AG04450 (cell line): Measurements from ENCODE around the gene HAUS5. TPM values are rescaled to one million over a fixed set of nuclear protein-coding genes. Genes with fewer than 3 reads are reported as not detected.

Experiments
- CTCF ChIA-PET: fragments of 300-600, 350-600 bp; formaldehyde crosslinking; extraction: SDS; loops from one replicate; lab custom pipeline; 2022; ENCODE audit warnings: antibody characterized with exemption, inconsistent platforms; lab: Charles Lee
- POLR2A ChIA-PET: fragments of 350-600 bp; formaldehyde crosslinking; extraction: SDS; loops from one replicate; lab custom pipeline; 2021; ENCODE audit warnings: antibody characterized with exemption, inconsistent platforms; lab: Yijun Ruan, JAX
- DNase-seq: peaks from one replicate; pipeline ENCODE4 v3.0.0-alpha.2; 2011; ENCODE audit warnings: low read depth, low spot score
- H3K27ac ChIP-seq: one replicate; pipeline ENCODE4 v1.5.1; 2012; ENCODE audit warnings: low read depth, low read length, control low read depth
- H3K27me3 ChIP-seq: one replicate; pipeline ENCODE4 v1.6.0; 2012; ENCODE audit warnings: low read length; ENCODE audit not compliant: control insufficient read depth, insufficient read depth
- H3K4me3 ChIP-seq: 2 replicates; pipeline ENCODE4 v1.5.1; 2011; ENCODE audit warnings: mild to moderate bottlenecking, low read depth, low read length, control low read depth
- H3K9me3 ChIP-seq: 2 replicates; pipeline ENCODE4 v1.5.1; 2012; ENCODE audit warnings: low read length; ENCODE audit not compliant: control insufficient read depth, insufficient read depth
- polyA plus RNA-seq: library from polyadenylated mRNA; depleted of rRNA; stranded (reverse); fragments of >200 nt; gene quantifications from 2 replicates; pipeline ENCODE4 v1.2.3, GENCODE V29; 2011
- TF ChIP-seq, protein P1 (sequence below): IDR thresholded peaks from 2 replicates; pipeline ENCODE4 v1.5.1; 2011; ENCODE audit warnings: low read depth, low read length, control low read depth, inconsistent platforms

Gene HAUS5
- polyA plus RNA-seq, 1 experiment: 1.9 TPM

DNA sequence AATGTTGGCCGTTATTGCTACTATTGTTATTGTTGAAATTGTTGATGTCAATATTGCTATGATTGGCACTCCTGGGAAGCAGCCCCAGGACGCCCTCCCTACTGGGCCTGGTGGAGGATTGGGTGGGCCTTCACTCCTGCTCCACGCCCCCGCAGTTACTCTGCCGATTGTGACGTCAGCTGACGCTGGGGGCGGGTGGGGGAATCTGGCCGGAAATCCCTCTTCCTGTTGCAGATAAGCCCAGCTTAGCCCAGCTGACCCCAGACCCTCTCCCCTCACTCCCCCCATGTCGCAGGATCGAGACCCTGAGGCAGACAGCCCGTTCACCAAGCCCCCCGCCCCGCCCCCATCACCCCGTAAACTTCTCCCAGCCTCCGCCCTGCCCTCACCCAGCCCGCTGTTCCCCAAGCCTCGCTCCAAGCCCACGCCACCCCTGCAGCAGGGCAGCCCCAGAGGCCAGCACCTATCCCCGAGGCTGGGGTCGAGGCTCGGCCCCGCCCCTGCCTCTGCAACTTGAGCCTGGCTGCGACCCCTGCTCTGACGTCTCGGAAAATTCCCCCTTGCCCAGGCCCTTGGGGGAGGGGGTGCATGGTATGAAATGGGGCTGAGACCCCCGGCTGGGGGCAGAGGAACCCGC is 29.1 kb downstream of the HAUS5 start, which contains the start of gene ETV2:
Gene ETV2 (plus strand): TSS at position 231 of the 637 bp plus-strand sequence. CDS start 716 bp downstream, outside the sequence.
- DNase-seq: no peak
- POLR2A ChIA-PET: no interaction called here
- TF ChIP-seq, protein P1, sequence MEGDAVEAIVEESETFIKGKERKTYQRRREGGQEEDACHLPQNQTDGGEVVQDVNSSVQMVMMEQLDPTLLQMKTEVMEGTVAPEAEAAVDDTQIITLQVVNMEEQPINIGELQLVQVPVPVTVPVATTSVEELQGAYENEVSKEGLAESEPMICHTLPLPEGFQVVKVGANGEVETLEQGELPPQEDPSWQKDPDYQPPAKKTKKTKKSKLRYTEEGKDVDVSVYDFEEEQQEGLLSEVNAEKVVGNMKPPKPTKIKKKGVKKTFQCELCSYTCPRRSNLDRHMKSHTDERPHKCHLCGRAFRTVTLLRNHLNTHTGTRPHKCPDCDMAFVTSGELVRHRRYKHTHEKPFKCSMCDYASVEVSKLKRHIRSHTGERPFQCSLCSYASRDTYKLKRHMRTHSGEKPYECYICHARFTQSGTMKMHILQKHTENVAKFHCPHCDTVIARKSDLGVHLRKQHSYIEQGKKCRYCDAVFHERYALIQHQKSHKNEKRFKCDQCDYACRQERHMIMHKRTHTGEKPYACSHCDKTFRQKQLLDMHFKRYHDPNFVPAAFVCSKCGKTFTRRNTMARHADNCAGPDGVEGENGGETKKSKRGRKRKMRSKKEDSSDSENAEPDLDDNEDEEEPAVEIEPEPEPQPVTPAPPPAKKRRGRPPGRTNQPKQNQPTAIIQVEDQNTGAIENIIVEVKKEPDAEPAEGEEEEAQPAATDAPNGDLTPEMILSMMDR: no peak

DNA sequence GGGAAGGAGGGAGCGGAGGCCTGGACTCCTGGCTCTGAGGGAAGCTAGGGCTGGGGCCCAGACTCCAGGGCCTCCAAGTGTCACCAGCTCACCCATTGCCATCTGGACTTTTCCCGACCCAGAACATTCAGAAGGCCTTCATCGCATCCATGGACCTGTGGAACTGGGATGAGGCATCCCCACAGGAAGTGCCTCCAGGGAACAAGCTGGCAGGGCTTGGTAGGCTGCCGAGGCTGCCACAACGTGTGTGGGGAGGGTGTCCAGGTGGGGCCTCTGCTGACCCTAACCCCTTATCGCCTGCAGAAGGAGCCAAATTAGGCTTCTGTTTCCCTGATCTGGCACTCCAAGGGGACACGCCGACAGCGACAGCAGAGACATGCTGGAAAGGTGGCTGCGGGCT is 29.8 kb downstream of the HAUS5 start:
- Histone ChIP-seq H3K27ac (peak overlapping the region; percentile 0), H3K27me3 (no peaks in the 10 kb centered on the region), H3K4me3 (no peak overlapping the region), H3K9me3 (no peaks in the 10 kb centered on the region)
- ChIA-PET POLR2A (interaction anchor here (0.6 kb wide), 1 partner anchor 1830 kb away, joined by 3 read pairs; no protein-coding TSS in a partner anchor), CTCF (interaction anchor here (0.7 kb wide), 1 partner anchor 86 kb away, joined by 4 read pairs; no protein-coding TSS in a partner anchor)
- no peak for DNase-seq
- TF ChIP-seq, protein P1: no peak

More for the DNA sequence above, 29.1 kb downstream of the HAUS5 start, which contains the start of gene ETV2:
- CTCF ChIA-PET: no interaction called here
- H3K9me3 ChIP-seq: no peaks in the 10 kb centered on the region
- peak within 1 kb of the TSS; percentile 0 for H3K27ac ChIP-seq
- H3K4me3 ChIP-seq: no peak within 1 kb of the TSS
- H3K27me3 ChIP-seq: no peaks in the 10 kb centered on the region

- TF ChIP-seq, protein P1: no peak
- Histone ChIP-seq H3K4me3 (peak overlapping the region; percentile 65), H3K27ac (no peak overlapping the region), H3K27me3 (no peaks in the 10 kb centered on the region), H3K9me3 (no peaks in the 10 kb centered on the region)
- CTCF ChIA-PET: interaction anchor here (0.6 to 0.7 kb wide), 2 partner anchors 87 to 611 kb away, joined by 4 read pairs; no protein-coding TSS in a partner anchor
- no peak for DNase-seq
- POLR2A ChIA-PET: interaction anchor here (0.6 to 1.8 kb wide), 2 partner anchors 11 to 1830 kb away, joined by 3 to 6 read pairs; no protein-coding TSS in a partner anchor
Measured at GRCh38 chr19:35642798-35643254, 30.3 kb downstream of the HAUS5 start.

DNA sequence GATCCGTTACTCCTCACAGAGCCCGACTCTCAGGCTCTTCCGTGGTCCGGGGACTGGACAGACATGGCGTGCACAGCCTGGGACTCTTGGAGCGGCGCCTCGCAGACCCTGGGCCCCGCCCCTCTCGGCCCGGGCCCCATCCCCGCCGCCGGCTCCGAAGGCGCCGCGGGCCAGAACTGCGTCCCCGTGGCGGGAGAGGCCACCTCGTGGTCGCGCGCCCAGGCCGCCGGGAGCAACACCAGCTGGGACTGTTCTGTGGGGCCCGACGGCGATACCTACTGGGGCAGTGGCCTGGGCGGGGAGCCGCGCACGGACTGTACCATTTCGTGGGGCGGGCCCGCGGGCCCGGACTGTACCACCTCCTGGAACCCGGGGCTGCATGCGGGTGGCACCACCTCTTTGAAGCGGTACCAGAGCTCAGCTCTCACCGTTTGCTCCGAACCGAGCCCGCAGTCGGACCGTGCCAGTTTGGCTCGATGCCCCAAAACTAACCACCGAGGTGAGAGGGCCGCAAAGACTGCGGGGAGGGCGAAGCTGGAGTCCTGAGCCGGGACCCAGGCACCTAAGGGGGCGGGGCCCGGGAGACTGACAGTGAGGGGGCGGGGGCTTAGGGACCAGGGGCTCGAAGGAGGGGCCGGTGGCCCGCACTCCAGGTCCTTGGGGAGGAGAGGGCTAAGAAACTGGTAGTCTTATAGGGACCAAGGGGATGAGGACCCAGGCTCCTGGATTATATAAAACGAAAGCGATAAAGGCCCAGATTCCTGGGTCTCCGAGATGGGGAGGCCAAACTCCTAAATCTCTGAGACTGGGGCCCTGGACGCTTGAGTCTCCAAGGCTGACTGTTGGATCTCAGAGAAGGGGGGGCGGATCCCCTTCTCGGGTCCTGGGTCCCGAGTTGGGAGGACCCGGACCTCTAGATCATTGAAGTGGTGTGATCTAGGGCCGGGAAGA is 31.0 kb downstream of the HAUS5 start:
- Histone ChIP-seq H3K27ac (peak overlapping the region; percentile 61), H3K27me3 (no peaks in the 10 kb centered on the region), H3K4me3 (peak overlapping the region; percentile 65), H3K9me3 (no peaks in the 10 kb centered on the region)
- ChIA-PET CTCF (interaction anchor here (0.6 to 0.7 kb wide), 3 partner anchors 44 to 611 kb away, joined by 4 to 5 read pairs (median 4); no protein-coding TSS in a partner anchor), POLR2A (interaction anchor here (1.8 kb wide), 1 partner anchor 11 kb away, joined by 6 read pairs; no protein-coding TSS in a partner anchor)
- TF ChIP-seq, protein P1: no peak
- DNase-seq: peak; percentile 37
